A549 (cell line): ENCODE results near the gene PPFIA2. TPM values are rescaled to one million over a fixed set of nuclear protein-coding genes. Genes with fewer than 3 reads are reported as not detected.

Source experiments
- ATAC-seq, 2 experiments: fragments of 200-7000 bp in 1 of 2; fragments of >200 bp in 1 of 2; cut with Nextera tagmentation in 1 of 2; cut with Tn5 transposase in 1 of 2; 3 replicates each; pipeline versions ENCODE4 v1.8.0 to v1.9.1; 2018 to 2020; ENCODE audit warnings: mild to moderate bottlenecking in 1 of 2, moderate library complexity in 1 of 2
- CTCF ChIA-PET: fragments of 300-600 bp; sonication (Branson Sonifier 250); formaldehyde crosslinking; extraction: SDS; loops from one replicate; lab custom pipeline; 2021; ENCODE audit warnings: antibody characterized with exemption, inconsistent platforms; lab: Yijun Ruan, JAX
- POLR2A ChIA-PET: fragments of 350-600 bp; formaldehyde crosslinking; extraction: SDS; loops from one replicate; lab custom pipeline; 2021; ENCODE audit warnings: antibody characterized with exemption, inconsistent platforms; lab: Yijun Ruan, JAX
- DNase-seq, 2 experiments: peaks; one replicate each; pipeline versions ENCODE4 v3.0.0 to v3.0.0-alpha.2; 2011 to 2016; ENCODE audit warnings: low read depth in 1 of 2, low spot score in 1 of 2
- FAIRE-seq: peaks from 2 replicates; lab custom pipeline; 2011; peaks lifted over from hg19 to GRCh38; lab: Jason Lieb, UNC
- H3K27ac ChIP-seq, 2 experiments: fragments of >200 bp; sonication (Bioruptor Twin); formaldehyde crosslinking; 3 replicates each; pipeline ENCODE4 v1.5.1; 2016 to 2017
- H3K4me1 ChIP-seq: fragments of >200 bp; sonication (Bioruptor Twin); formaldehyde crosslinking; 3 replicates; pipeline ENCODE4 v1.6.1; 2016
- H3K4me2 ChIP-seq: fragments of >200 bp; sonication (Bioruptor Twin); formaldehyde crosslinking; 3 replicates; pipeline ENCODE4 v1.6.1; 2016
- H3K4me3 ChIP-seq: fragments of >200 bp; sonication (Bioruptor Twin); formaldehyde crosslinking; 3 replicates; pipeline ENCODE4 v1.5.1; 2016
- H3K9me3 ChIP-seq: fragments of >200 bp; sonication (Bioruptor Twin); formaldehyde crosslinking; 3 replicates; pipeline ENCODE4 v1.6.1; 2016
- BHLHE40 ChIP-seq: IDR thresholded peaks from 2 replicates; pipeline ENCODE4 v1.6.1; 2012; ENCODE audit warnings: low read depth, low read length, inconsistent platforms
- CBX2 ChIP-seq: fragments of 200-600 bp; sonication (generic); IDR thresholded peaks from 2 replicates; pipeline ENCODE4 v1.6.1; 2016; ENCODE audit warnings: low read depth, mild to moderate bottlenecking, borderline replicate concordance
- CEBPB ChIP-seq, 2 experiments: fragments of >200 bp in 1 of 2; sonication (Bioruptor Twin) in 1 of 2; formaldehyde crosslinking in 1 of 2; IDR thresholded peaks; 2 replicates each; pipeline ENCODE4 v1.6.1; 2012 to 2016
- CHD4 ChIP-seq: fragments of 200-600 bp; sonication (generic); IDR thresholded peaks from 2 replicates; pipeline ENCODE4 v1.6.1; 2016; ENCODE audit warnings: antibody characterized with exemption, mild to moderate bottlenecking, borderline replicate concordance
- FOSB ChIP-seq: fragments of 250-450 bp; sonication (Bioruptor Pico); IDR thresholded peaks from 2 replicates; pipeline ENCODE4 v1.5.0; 2020; ENCODE audit warnings: mild to moderate bottlenecking, moderate library complexity
- HOXB13 ChIP-seq: fragments of 250-450 bp; sonication (Bioruptor Pico); IDR thresholded peaks from 2 replicates; pipeline ENCODE4 v1.5.0; 2020; ENCODE audit warnings: low read depth, mild to moderate bottlenecking, moderate library complexity
- HOXB5 ChIP-seq: fragments of 250-450 bp; sonication (Bioruptor Pico); IDR thresholded peaks from 2 replicates; pipeline ENCODE4 v1.5.0; 2020; ENCODE audit warnings: mild to moderate bottlenecking, moderate library complexity
- JUNB ChIP-seq: fragments of >200 bp; sonication (Bioruptor Twin); formaldehyde crosslinking; IDR thresholded peaks from 2 replicates; pipeline ENCODE4 v1.6.1; 2016
- KDM1A ChIP-seq: fragments of 200-600 bp; sonication (generic); IDR thresholded peaks from 2 replicates; pipeline ENCODE4 v1.6.1; 2016; ENCODE audit warnings: low read depth, mild to moderate bottlenecking
- KDM5A ChIP-seq: fragments of 200-600 bp; sonication (generic); IDR thresholded peaks from 2 replicates; pipeline ENCODE4 v1.6.1; 2016; ENCODE audit warnings: antibody characterized with exemption, mild to moderate bottlenecking
- MAFK ChIP-seq: fragments of 450-650 bp; IDR thresholded peaks from 2 replicates; pipeline ENCODE4 v1.6.1; 2014; ENCODE audit not compliant: partially characterized antibody
- MYC ChIP-seq: IDR thresholded peaks from 2 replicates; pipeline ENCODE4 v1.6.1; 2012; ENCODE audit warnings: mild to moderate bottlenecking, inconsistent platforms, low read length, improper control_type of control experiment, borderline replicate concordance
- NFE2L2 ChIP-seq: fragments of 150-350 bp; conservative IDR thresholded peaks from 2 replicates; pipeline ENCODE4 v1.6.1; 2014; ENCODE audit warnings: low read length
- NR3C1 ChIP-seq: fragments of >200 bp; sonication (Bioruptor Twin); formaldehyde crosslinking; IDR thresholded peaks from 3 replicates; pipeline ENCODE4 v1.6.1; 2017
- PHF8 ChIP-seq: fragments of 200-600 bp; sonication (generic); IDR thresholded peaks from 2 replicates; pipeline ENCODE4 v1.6.1; 2016; ENCODE audit warnings: low read depth, mild to moderate bottlenecking, antibody characterized with exemption, moderate library complexity, borderline replicate concordance
- POLR2A ChIP-seq: IDR thresholded peaks from 2 replicates; pipeline ENCODE4 v1.6.1; 2012; ENCODE audit warnings: mild to moderate bottlenecking, low read length
- RAD21 ChIP-seq, 2 experiments: fragments of >200 bp in 1 of 2; sonication (Bioruptor Twin) in 1 of 2; formaldehyde crosslinking in 1 of 2; IDR thresholded peaks in 1 of 2; conservative IDR thresholded peaks in 1 of 2; 2 replicates in 1 of 2; 3 replicates in 1 of 2; pipeline ENCODE4 v1.6.1; 2012 to 2018; ENCODE audit warnings: inconsistent platforms in 1 of 2
- RCOR1 ChIP-seq: fragments of 150-350 bp; IDR thresholded peaks from 2 replicates; pipeline ENCODE4 v1.6.1; 2014; ENCODE audit warnings: antibody characterized with exemption, low read length, low read depth
- SMC3 ChIP-seq: fragments of >200 bp; sonication (Bioruptor Twin); formaldehyde crosslinking; IDR thresholded peaks from 3 replicates; pipeline ENCODE4 v1.6.1; 2018; ENCODE audit warnings: inconsistent platforms
- TFCP2L1 ChIP-seq: fragments of 250-450 bp; sonication (Bioruptor Pico); IDR thresholded peaks from 2 replicates; pipeline ENCODE4 v1.5.0; 2021; ENCODE audit warnings: mild to moderate bottlenecking
- TP53 ChIP-seq: fragments of 250-450 bp; sonication (Bioruptor Pico); IDR thresholded peaks from 2 replicates; pipeline ENCODE4 v1.5.0; 2021; ENCODE audit warnings: mild to moderate bottlenecking, moderate library complexity
- ZC3H11A ChIP-seq: fragments of 450-650 bp; IDR thresholded peaks from 2 replicates; pipeline ENCODE4 v1.6.1; 2014; ENCODE audit warnings: antibody characterized with exemption, mild to moderate bottlenecking
- ZSCAN20 ChIP-seq: fragments of 250-450 bp; sonication (Bioruptor Pico); IDR thresholded peaks from 2 replicates; pipeline ENCODE4 v1.8.0; 2022; ENCODE audit warnings: mild to moderate bottlenecking, moderate library complexity
- WGBS: methylation state at CpG from one replicate; pipeline ENCODE4 v1.1.6; 2017; ENCODE audit errors: missing lambda C conversion rate; 5-methylcytosine and 5-hydroxymethylcytosine counted together
- polyA plus RNA-seq, 4 experiments: library from polyadenylated mRNA; depleted of rRNA in 3 of 4; stranded (reverse); fragments of >200 nt; fragmentation: RNase III in 1 of 4; extraction: RNeasy Plus Mini Kit Qiagen cat#74134 plus additional on column Dnase treatment in 1 of 4; gene quantifications; 2 replicates in 3 of 4; 3 replicates in 1 of 4; pipeline ENCODE4 v1.2.3, GENCODE V29; 2011 to 2017
- TF ChIP-seq, protein P1 (sequence below): IDR thresholded peaks from 2 replicates; pipeline ENCODE4 v1.6.1; 2012
- TF ChIP-seq, protein P2 (sequence below): fragments of 450-650 bp; IDR thresholded peaks from 2 replicates; pipeline ENCODE4 v1.6.1; 2014; ENCODE audit warnings: antibody characterized with exemption
- TF ChIP-seq, protein P3 (sequence below): fragments of 250-450 bp; sonication (Bioruptor Pico); IDR thresholded peaks from 2 replicates; pipeline ENCODE4 v1.5.0; 2020; ENCODE audit warnings: low read depth, mild to moderate bottlenecking, moderate library complexity
- TF ChIP-seq, protein P4 (sequence below): fragments of >200 bp; sonication (Bioruptor Twin); formaldehyde crosslinking; IDR thresholded peaks from 2 replicates; pipeline ENCODE4 v1.6.1; 2016
- TF ChIP-seq, protein P5 (sequence below): IDR thresholded peaks from 2 replicates; pipeline ENCODE4 v1.6.1; 2012; ENCODE audit warnings: low read depth, borderline replicate concordance

The PPFIA2 gene
- polyA plus RNA-seq, 2 of the 4 experiments (the other 2 are of a cell fraction) = not detected

DNA sequence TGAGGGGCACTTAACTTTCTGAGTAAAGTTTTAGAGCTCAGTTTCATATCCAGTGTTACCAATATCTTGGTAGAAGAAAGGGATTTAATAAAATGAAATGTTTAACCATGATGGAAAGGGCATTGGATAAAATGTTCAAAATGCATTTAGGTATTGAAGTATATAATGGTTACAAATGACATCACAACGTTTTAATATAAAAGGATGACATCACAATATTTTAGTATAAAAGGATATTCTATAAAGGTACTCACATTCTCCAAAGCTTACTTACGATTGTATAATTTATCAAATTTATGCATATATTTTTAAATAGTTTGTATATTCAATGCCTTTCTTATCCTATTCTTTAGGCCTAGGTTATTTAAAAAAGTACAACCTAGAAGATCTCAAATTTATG lies 226.1 kb downstream of the PPFIA2 start:
- H3K4me2 ChIP-seq = no peak overlapping the region
- DNase-seq (no peak), FAIRE-seq (no peak), ATAC-seq (no peak)
- ChIA-PET CTCF (no interaction called here), POLR2A (no interaction called here)
- H3K4me3 ChIP-seq = no peak overlapping the region
- H3K27ac ChIP-seq = no peak overlapping the region
- no peak for TF ChIP-seq POLR2A
- no peak for TF ChIP-seq PHF8
- TF ChIP-seq SMC3 = no peak
- no peaks in the 10 kb centered on the region for H3K4me1 ChIP-seq
- WGBS = 4% methylated on average over 2 of the region's 2 CpGs
- no peaks in the 10 kb centered on the region for H3K9me3 ChIP-seq

DNA sequence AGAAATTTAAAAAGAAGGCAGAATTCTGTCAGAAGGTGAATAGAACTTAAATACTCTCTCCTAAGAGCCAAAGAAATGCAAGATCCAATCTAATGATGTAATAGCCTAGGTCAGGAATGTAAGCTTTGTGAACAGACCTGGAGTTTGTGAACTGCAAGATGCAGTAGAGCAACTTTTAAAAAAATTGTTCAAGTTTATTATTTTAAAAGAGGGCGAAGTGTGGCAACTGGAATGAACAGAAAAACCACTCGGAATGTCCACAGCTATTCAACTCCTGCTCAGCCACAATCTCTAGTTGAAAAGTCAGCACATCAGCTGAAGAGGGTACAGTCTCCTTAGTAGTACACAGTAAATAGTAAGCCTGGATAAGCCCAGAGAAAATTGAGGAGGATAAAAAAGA lies 228.8 kb downstream of the PPFIA2 start:
- ChIA-PET CTCF (no interaction called here), POLR2A (no interaction called here)
- ATAC-seq = no peak
- TF ChIP-seq TFCP2L1 (CRISPR knock-in tag) = no peak
- no peak for TF ChIP-seq CEBPB (IDR thresholded peaks at IDR 0.05)
- TF ChIP-seq NR3C1 = no peak
- no peak for TF ChIP-seq ZC3H11A
- TF ChIP-seq CHD4 = no peak
- WGBS = 2% methylated on average over 2 of the region's 2 CpGs
- Histone ChIP-seq H3K4me1 (no peaks in the 10 kb centered on the region), H3K27ac (no peak overlapping the region), H3K4me2 (no peak overlapping the region), H3K9me3 (no peaks in the 10 kb centered on the region), H3K4me3 (no peak overlapping the region)
- FAIRE-seq = no peak
- DNase-seq = no peak

DNA sequence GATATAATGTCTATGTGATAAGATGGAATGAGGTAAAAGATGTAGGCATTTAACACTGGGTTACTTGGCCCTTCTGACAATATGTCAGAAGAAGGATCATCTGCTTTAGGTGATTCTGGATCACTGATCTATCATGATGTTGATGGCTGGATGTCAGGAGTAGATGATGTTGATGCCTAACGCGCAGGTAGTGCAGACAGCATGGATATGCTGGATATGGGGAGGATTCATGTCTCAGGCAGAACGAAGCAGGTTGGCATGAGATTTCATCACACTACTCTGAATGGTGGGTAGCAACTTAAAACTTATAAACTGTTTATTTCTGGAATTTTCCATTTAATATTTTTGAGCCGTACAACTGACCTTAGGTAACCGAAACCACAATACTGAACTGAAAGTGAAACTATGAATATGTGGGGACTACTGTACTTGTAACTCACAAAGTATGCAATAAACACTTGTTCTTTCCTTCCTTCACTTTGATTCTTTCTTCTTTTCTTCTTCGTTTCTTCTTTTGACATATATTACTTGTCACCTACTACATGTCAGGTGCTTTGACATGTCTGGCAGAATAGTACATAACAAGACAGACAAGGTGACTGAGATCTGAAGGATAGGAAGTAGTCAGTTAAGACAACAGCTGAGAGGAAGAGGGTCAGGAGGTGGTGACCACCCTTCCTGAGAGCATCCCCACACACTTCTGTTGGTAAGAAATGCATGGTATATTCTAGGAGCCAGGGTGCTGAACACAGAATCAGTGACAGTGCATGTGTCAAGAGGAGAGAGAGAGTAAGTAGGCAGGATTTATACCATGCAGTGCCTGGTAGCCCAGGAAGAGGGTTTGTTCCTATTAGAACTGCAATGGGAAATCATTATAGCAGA lies 238.8 kb downstream of the PPFIA2 start:
- ATAC-seq (peak; percentile 30 to 58; a peak in 3 of 6 replicates), DNase-seq (no peak), FAIRE-seq (no peak)
- H3K9me3 ChIP-seq = no peaks in the 10 kb centered on the region
- H3K27ac ChIP-seq = no peak overlapping the region
- ChIA-PET CTCF (interaction anchor here (0.6 kb wide), 1 partner anchor 1375 kb away, joined by 3 read pairs; no protein-coding TSS in a partner anchor), POLR2A (no interaction called here)
- WGBS = 24% methylated on average over 6 of the region's 6 CpGs
- TF ChIP-seq JUNB = no peak
- no peak for TF ChIP-seq NFE2L2
- TF ChIP-seq FOSB (CRISPR knock-in tag) = no peak
- no peak for TF ChIP-seq RAD21 (conservative IDR thresholded peaks at IDR 0.05 in 1 of 2, IDR thresholded peaks at IDR 0.05 in 1 of 2)
- TF ChIP-seq MAFK = no peak
- TF ChIP-seq ZSCAN20 = no peak
- no peak for TF ChIP-seq HOXB13 (CRISPR knock-in tag)
- no peak for TF ChIP-seq TFCP2L1 (CRISPR knock-in tag)
- TF ChIP-seq BHLHE40 = no peak
- no peaks in the 10 kb centered on the region for H3K4me1 ChIP-seq
- H3K4me2 ChIP-seq = peak overlapping the region; percentile 56
- H3K4me3 ChIP-seq = peak overlapping the region; percentile 26

DNA sequence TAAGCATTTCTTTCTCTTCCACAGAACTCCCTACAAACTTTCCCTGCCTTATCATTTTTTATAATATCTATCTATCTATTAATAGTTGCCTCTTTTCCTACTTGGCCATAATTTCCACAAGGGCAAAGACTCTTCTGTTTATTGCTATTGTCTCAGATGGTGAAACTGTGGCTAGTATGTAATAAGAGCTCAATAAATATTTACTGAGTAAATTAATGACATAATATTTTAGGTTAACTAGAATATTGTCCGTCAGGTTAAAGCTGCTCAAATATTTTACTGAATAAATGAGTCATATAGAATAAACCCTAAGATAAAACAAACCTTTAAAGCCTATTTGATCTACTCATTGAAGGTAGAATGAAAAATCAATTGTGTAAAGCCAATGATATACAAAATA lies 240.5 kb downstream of the PPFIA2 start:
- FAIRE-seq (no peak), ATAC-seq (no peak), DNase-seq (no peak)
- Histone ChIP-seq H3K9me3 (no peaks in the 10 kb centered on the region), H3K4me1 (no peaks in the 10 kb centered on the region), H3K4me2 (no peak overlapping the region), H3K4me3 (no peak overlapping the region), H3K27ac (no peak overlapping the region)
- CTCF ChIA-PET = no interaction called here
- POLR2A ChIA-PET = no interaction called here
- 6% methylated on average over 1 of the region's 1 CpG for WGBS
- TF ChIP-seq RCOR1 (no peak), KDM1A (no peak), MAFK (no peak), BHLHE40 (no peak), MYC (no peak), HOXB5 (no peak), TP53 (CRISPR knock-in tag) (no peak), RAD21 (conservative IDR thresholded peaks at IDR 0.05 in 1 of 2, IDR thresholded peaks at IDR 0.05 in 1 of 2) (no peak), KDM5A (no peak), CBX2 (no peak), NR3C1 (no peak)
- TF ChIP-seq, protein P1, sequence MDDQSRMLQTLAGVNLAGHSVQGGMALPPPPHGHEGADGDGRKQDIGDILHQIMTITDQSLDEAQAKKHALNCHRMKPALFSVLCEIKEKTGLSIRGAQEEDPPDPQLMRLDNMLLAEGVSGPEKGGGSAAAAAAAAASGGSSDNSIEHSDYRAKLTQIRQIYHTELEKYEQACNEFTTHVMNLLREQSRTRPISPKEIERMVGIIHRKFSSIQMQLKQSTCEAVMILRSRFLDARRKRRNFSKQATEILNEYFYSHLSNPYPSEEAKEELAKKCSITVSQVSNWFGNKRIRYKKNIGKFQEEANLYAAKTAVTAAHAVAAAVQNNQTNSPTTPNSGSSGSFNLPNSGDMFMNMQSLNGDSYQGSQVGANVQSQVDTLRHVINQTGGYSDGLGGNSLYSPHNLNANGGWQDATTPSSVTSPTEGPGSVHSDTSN = no peak
- TF ChIP-seq, protein P2, sequence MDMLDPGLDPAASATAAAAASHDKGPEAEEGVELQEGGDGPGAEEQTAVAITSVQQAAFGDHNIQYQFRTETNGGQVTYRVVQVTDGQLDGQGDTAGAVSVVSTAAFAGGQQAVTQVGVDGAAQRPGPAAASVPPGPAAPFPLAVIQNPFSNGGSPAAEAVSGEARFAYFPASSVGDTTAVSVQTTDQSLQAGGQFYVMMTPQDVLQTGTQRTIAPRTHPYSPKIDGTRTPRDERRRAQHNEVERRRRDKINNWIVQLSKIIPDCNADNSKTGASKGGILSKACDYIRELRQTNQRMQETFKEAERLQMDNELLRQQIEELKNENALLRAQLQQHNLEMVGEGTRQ = no peak
- TF ChIP-seq, protein P3, sequence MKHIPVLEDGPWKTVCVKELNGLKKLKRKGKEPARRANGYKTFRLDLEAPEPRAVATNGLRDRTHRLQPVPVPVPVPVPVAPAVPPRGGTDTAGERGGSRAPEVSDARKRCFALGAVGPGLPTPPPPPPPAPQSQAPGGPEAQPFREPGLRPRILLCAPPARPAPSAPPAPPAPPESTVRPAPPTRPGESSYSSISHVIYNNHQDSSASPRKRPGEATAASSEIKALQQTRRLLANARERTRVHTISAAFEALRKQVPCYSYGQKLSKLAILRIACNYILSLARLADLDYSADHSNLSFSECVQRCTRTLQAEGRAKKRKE = no peak
- TF ChIP-seq, protein P4, sequence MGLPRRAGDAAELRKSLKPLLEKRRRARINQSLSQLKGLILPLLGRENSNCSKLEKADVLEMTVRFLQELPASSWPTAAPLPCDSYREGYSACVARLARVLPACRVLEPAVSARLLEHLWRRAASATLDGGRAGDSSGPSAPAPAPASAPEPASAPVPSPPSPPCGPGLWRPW = no peak
- TF ChIP-seq, protein P5, sequence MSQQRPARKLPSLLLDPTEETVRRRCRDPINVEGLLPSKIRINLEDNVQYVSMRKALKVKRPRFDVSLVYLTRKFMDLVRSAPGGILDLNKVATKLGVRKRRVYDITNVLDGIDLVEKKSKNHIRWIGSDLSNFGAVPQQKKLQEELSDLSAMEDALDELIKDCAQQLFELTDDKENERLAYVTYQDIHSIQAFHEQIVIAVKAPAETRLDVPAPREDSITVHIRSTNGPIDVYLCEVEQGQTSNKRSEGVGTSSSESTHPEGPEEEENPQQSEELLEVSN = no peak
